AG10803 (cell line): ENCODE results near the gene VMAC.

Experiments
- DNase-seq: peaks from one replicate; pipeline ENCODE4 v3.0.0; 2010; ENCODE audit warnings: low read depth
- H3K4me3 ChIP-seq: 2 replicates; pipeline ENCODE4 v1.5.1; 2011; ENCODE audit warnings: mild to moderate bottlenecking, low read length, control low read depth
- TF ChIP-seq, protein P1 (sequence below): conservative IDR thresholded peaks from 2 replicates; pipeline ENCODE4 v1.5.1; 2011; ENCODE audit warnings: mild to moderate bottlenecking, low read length, control low read depth, inconsistent platforms

Gene VMAC

DNA sequence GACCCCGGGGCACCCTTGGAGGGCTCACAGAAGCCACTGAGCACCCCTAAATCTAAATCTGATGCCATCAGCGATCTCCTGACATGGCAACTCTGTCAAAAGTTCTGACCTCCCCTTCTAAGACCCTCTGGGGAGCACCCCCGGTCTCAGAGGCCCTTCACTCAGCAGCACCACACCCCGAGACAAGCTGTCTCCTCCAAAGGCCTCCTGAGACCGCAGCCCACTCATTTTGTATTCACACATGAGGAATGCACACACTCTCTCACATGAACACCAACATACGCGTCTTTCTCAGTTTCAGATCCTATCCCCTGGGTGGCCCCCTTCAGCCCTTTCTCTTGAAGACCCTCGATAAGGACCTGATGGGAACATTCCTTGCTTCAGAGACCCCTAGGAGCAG is 3.7 kb upstream of the VMAC start:
- H3K4me3 ChIP-seq, result no peak overlapping the region
- TF ChIP-seq, protein P1, sequence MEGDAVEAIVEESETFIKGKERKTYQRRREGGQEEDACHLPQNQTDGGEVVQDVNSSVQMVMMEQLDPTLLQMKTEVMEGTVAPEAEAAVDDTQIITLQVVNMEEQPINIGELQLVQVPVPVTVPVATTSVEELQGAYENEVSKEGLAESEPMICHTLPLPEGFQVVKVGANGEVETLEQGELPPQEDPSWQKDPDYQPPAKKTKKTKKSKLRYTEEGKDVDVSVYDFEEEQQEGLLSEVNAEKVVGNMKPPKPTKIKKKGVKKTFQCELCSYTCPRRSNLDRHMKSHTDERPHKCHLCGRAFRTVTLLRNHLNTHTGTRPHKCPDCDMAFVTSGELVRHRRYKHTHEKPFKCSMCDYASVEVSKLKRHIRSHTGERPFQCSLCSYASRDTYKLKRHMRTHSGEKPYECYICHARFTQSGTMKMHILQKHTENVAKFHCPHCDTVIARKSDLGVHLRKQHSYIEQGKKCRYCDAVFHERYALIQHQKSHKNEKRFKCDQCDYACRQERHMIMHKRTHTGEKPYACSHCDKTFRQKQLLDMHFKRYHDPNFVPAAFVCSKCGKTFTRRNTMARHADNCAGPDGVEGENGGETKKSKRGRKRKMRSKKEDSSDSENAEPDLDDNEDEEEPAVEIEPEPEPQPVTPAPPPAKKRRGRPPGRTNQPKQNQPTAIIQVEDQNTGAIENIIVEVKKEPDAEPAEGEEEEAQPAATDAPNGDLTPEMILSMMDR, result no peak

DNA sequence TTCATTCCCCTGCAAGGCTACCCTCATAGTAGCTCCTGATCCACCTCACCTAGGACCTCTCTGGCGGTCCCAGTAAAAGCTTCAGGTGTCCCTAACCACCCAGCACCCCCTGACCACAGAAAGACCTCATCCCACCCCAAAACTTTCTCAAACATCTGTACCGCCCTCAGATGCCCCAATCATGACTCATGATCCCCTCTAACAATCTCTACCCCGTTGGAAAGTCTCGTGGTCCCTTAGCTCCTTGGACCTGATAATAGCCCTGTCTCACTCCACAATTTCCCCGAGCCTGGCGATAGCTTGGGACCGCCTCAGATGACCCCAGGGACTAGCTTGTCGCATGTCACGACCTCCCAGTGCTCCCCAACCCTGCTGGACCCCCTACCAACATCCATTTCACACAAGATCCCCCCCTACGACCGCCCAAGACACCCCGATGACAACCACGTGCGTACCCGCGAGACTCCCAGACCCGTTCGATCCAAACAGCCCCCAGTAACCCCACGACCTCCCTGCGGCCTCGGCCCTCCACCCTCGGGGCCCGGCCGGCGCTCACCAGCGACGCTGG is 1.5 kb upstream of the VMAC start:
- H3K4me3 ChIP-seq, result peak overlapping the region; percentile 100
- TF ChIP-seq, protein P1, result no peak
- DNase-seq, result peak; percentile 60

More for the DNA sequence above, 3.7 kb upstream of the VMAC start:
- DNase-seq, result no peak

DNA sequence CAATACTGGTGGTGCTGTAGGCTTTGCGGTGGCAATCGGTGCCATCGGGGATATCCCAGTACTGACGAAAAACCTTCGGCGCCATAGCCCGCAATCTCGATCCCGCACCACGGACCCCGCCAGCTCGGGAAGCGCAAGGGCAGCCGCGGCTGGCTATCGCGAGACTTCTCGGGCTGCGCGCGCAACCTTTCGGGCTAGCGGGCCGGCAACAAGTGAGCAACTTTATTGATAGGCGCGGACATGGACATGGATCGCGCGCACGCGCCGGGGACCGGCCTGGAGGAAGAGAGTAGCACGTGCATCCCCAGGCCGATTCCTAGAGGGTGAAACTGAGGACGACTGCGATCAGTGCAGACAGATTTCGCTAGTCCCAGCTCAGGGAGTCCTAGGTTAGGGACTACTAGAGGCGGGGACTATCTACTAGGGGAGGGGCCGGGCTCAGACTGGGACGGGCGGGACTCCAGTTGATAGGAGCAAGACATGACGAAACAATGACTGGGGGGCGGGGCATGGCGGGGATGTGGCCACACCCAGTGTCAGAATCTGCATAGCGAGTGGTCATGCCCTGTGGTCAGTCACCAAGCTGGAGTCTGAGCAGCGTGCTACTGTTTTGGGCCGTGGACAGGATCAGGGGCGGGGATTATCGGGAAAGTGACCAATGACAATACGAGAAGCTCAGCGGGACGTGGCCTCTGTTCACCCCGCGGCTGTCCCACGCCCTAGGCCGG is 884 bp upstream of the VMAC start, which contains the start of gene NDUFA11:
Gene NDUFA11, minus strand, starts transcription at position 167 of the 728 bp plus-strand sequence. Its CDS starts 82 bp downstream, at position 85.
- H3K4me3 ChIP-seq, result peak within 1 kb of the TSS; percentile 100
- peak; percentile 97 for DNase-seq
- TF ChIP-seq, protein P1, result no peak

DNA sequence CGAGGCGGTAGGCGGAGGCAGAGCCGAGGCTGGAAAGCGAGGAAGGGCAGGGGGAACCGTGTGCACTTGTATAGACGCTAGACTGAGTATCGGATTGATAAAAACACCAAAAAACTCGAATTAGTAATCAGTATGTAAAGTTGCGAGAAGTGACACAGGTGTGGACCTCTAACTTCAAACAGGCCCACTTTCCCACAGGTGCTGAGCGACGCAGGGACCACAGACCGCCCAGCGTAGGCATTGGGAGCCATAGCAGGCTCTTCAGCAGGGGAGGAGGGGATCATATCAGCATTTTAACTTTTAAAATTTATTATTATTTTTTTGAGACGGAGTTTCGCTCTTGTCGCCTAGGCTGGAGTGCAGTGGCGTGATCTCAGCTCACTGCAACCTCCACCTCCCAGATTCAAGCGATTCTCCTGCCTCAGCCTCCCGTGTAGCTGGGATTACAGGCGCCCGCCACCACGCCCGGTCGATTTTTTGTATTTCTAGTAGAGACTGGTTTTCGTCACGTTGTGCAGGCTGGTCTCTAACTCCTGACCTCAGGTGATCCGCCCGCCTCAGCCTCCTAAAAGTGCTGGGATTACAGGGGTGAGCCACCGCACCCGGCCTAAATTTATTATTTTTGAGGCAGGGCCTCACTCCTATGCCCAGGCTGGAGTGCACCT is 574 bp downstream of the VMAC start:
- TF ChIP-seq, protein P1, result no peak
- DNase-seq, result no peak
- peak overlapping the region; percentile 90 for H3K4me3 ChIP-seq

DNA sequence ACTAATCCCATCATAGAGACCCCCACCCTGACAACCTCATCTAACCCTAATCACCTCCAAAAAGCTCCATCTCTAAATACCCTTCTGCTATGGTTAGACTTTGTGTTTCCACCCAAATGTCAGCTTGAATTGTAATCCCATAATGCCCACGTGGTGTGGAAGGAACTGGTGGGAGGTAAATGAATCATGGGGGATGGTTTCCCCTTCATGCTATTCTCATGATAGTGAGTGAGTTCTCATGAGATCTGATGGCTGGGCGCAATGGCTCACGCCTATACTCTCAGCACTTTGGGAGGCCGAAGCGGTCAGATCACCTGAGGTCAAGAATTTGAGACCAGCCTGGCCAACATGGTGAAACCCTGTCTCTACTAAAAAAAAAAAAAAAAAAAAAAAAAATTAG is 2.6 kb downstream of the VMAC start:
- TF ChIP-seq, protein P1, result no peak
- no peak overlapping the region for H3K4me3 ChIP-seq
- DNase-seq, result no peak

DNA sequence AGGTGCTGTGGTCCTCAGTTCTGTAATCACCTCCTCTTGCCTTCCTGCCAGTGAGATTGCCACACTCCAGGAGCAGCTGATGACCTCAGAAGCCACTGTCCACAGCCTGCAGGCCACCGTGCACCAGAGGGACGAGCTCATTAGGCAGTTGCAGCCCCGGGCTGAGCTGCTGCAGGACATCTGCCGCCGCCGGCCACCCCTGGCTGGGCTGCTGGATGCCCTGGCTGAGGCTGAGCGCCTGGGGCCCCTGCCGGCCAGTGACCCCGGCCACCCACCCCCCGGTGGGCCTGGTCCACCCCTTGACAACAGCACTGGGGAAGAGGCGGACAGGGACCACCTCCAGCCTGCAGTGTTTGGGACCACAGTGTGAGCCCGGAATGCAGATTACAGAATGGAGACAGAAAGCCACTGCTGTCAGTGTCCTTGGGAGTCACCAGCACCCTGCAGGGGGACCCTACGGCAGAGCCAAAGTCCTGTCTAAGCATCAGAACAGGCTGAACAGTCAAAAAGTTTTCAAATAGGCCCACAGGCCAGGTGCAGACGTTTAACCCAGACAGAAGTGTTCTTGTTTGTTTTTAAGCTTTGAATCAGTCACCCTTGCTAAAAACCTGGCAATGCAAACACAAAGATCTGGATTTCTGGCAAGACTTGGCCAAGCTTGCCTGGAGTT is 4.2 kb downstream of the VMAC start:
- TF ChIP-seq, protein P1, result no peak
- no peak overlapping the region for H3K4me3 ChIP-seq
- DNase-seq, result no peak
